ENCODE measurements around the gene TRIM17. TPM values are rescaled to one million over a fixed set of nuclear protein-coding genes. Genes with fewer than 3 reads are reported as not detected.

Gene TRIM17
- total and polyA plus RNA-seq, 2 of the 13 experiments (the other 11 are each of a cell fraction or from before 2014, with no cell fraction given) = 0.32 to 0.64 TPM

- ChIA-PET CTCF (ENCODE audit: low intra/inter-chr PET ratio, low total read pairs) (no interaction called here), POLR2A (no interaction called here)
- 28% methylated on average over 4 of the region's 4 CpGs for WGBS (ENCODE audit: low lambda C conversion rate)
- no peaks in the 10 kb centered on the region for H3K9me3 ChIP-seq (ENCODE audit: low read length)
- no peak overlapping the region for H3K4me3 ChIP-seq (replicated peaks in 1 of 3; ENCODE audit: insufficient read depth in 1 of 3, low read depth in 2 of 3, low read length in 3 of 3)
- no peak overlapping the region for H3K4me2 ChIP-seq (ENCODE audit: low read depth, low read length)
- in situ Hi-C loops (cut with HindIII; ENCODE audit: extremely low pct_ligation_motif_present, low pct_unique_long_range_greater_than_20kb) = no loop called here
- no peak overlapping the region for H3K9ac ChIP-seq (ENCODE audit: insufficient read depth, low read depth, low read length)
- H3K27ac ChIP-seq (ENCODE audit: extremely low read length, insufficient read depth, low read length) = no peak overlapping the region
- H4K20me1 ChIP-seq (ENCODE audit: insufficient read depth, low read length) = no peaks in the 10 kb centered on the region
- H3K36me3 ChIP-seq (replicated peaks in 1 of 2; ENCODE audit: control insufficient read depth in 1 of 2, insufficient read depth in 2 of 2, low read length in 2 of 2) = no peaks in the 10 kb centered on the region
- H3K4me1 ChIP-seq (ENCODE audit: insufficient read depth, low read length) = peaks cover 33% of the 10 kb centered on the region
- intact Hi-C loops (cut with micrococcal nuclease; ENCODE audit: unreplicated experiment) = no loop called here
- DNase-seq (ENCODE audit: low spot score) = no peak
- no peaks in the 10 kb centered on the region for H3K79me2 ChIP-seq (ENCODE audit: insufficient read depth, low read length)
- H2AFZ ChIP-seq (ENCODE audit: low read length) = no peak overlapping the region
- BruUV-seq (replicated peaks) = no TSS peak
- FAIRE-seq = no peak
- ATAC-seq = no peak
- peaks cover 0 to 18% of the 10 kb centered on the region in 2 experiments; a peak in 3 of 5 replicates for H3K27me3 ChIP-seq (ENCODE audit: control insufficient read depth in 1 of 2, insufficient read depth in 2 of 2, low read length in 2 of 2)
- no peak for TF ChIP-seq ZNF318 (CRISPR knock-in tag; IDR thresholded peaks at IDR 0.05)
- TF ChIP-seq SAP130 (CRISPR knock-in tag; IDR thresholded peaks at IDR 0.05; ENCODE audit: low read depth) = no peak
- no peak for TF ChIP-seq PAXIP1 (CRISPR knock-in tag; conservative IDR thresholded peaks at IDR 0.05)
- TF ChIP-seq, protein P1, sequence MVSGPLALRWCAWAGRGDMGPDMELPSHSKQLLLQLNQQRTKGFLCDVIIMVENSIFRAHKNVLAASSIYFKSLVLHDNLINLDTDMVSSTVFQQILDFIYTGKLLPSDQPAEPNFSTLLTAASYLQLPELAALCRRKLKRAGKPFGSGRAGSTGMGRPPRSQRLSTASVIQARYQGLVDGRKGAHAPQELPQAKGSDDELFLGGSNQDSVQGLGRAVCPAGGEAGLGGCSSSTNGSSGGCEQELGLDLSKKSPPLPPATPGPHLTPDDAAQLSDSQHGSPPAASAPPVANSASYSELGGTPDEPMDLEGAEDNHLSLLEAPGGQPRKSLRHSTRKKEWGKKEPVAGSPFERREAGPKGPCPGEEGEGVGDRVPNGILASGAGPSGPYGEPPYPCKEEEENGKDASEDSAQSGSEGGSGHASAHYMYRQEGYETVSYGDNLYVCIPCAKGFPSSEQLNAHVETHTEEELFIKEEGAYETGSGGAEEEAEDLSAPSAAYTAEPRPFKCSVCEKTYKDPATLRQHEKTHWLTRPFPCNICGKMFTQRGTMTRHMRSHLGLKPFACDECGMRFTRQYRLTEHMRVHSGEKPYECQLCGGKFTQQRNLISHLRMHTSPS (CRISPR knock-in tag; IDR thresholded peaks at IDR 0.05; ENCODE audit: low read depth) = no peak
These were observed 11.8 kb upstream of the TRIM17 start for GRCh38 chr1:228428412-228428811.
